MG63 (cell line): ENCODE results near the gene TGIF2. TPM values are rescaled to one million over a fixed set of nuclear protein-coding genes. Genes with fewer than 3 reads are reported as not detected.
"Not testable (repeated sequence)": the region's sequence is repeated elsewhere in the genome, so short reads cannot be mapped to it uniquely, and the experiment has no call there.

Experiments used
- DNase-seq: peaks from one replicate; pipeline ENCODE4 v3.0.0-alpha.2; 2020
- H3K27me3 ChIP-seq: fragments of 250-450 bp; sonication (Bioruptor Pico); 2 replicates; pipeline ENCODE4 v1.5.1; 2020; ENCODE audit warnings: mild to moderate bottlenecking, moderate library complexity
- H3K36me3 ChIP-seq: fragments of 250-450 bp; sonication (Bioruptor Pico); 2 replicates; pipeline ENCODE4 v1.5.1; 2020; ENCODE audit warnings: mild to moderate bottlenecking, moderate library complexity
- H3K4me3 ChIP-seq: fragments of 250-450 bp; sonication (Bioruptor Pico); 2 replicates; pipeline ENCODE4 v1.5.1; 2020; ENCODE audit warnings: mild to moderate bottlenecking, moderate library complexity
- H3K9me3 ChIP-seq: fragments of 250-450 bp; sonication (Bioruptor Pico); 2 replicates; pipeline ENCODE4 v1.5.1; 2020; ENCODE audit warnings: mild to moderate bottlenecking, moderate library complexity
- total RNA-seq: library from RNA; depleted of rRNA; stranded (reverse); fragments of >200 nt; shearing (Covaris generic); gene quantifications from 2 replicates; pipeline ENCODE4 v1.2.3, GENCODE V29; 2014; ENCODE audit warnings: low replicate concordance; rRNA removed

Gene TGIF2
- total RNA-seq, 1 experiment from 2014 or later: 16.3 TPM

DNA sequence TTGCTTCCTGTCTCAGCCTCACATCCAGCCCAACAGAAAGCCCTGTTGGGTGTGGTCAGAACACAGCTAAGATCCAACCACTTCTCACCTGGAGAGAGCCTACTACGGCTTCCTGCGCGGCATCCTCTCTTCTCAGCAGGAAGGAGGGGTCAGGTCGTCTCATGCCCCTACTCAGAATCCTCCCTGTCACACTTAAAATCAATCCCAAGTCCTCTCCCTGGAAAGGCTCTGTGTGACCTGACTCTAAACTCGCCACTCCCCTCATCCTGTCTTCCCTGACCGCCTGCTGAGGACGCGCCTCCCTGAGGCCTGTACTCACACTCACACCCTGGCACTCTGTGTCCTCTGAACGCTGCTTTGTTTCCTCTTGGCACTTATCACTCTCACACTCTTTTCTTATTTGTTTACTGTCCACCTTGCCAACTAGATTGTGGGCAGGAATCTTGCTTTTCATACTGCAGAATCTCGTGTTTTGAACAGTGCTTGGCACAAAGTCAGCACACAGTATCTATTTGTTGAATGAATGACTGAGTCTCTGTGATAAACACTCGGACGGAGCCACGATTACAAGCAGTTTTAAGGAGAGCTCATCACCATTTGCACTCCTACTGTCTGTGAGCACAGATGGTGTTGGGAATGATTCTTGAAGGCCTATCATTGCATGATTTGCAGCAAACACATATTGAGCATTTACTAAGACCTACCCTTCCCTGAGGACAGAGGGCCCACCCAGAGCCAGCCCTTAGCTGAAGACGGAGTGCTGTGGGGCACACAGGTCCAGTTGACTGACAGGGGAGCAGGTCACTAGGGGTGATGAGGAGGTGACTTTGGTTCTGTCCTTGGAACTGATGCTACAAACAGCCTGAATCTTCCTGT, 50.9 kb downstream of the TGIF2 start:
- H3K4me3 ChIP-seq: no peak overlapping the region
- no peaks in the 10 kb centered on the region for H3K9me3 ChIP-seq
- H3K36me3 ChIP-seq: no peaks in the 10 kb centered on the region
- DNase-seq: no peak
- H3K27me3 ChIP-seq: no peaks in the 10 kb centered on the region

DNA sequence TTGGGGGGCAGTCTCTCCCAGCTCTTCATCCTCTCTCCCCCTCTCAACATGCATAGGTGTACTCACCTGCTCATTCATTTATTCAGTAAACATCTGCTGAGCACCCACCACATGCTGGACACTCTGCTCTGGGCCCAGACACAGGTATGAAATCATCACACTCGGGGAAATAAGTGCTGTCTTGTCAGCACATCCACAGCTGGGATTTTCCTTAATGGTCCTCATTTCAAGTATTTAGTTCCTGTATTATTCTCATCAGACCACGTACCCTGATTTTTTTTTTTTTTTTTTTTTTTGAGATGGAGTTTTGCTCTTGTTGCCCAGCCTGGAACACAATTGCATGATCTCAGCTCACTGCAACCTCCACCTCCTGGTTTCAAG, 51.5 kb downstream of the TGIF2 start:
- no peak for DNase-seq
- Histone ChIP-seq H3K36me3 (no peaks in the 10 kb centered on the region), H3K4me3 (no peak overlapping the region), H3K9me3 (no peaks in the 10 kb centered on the region), H3K27me3 (no peaks in the 10 kb centered on the region)

DNA sequence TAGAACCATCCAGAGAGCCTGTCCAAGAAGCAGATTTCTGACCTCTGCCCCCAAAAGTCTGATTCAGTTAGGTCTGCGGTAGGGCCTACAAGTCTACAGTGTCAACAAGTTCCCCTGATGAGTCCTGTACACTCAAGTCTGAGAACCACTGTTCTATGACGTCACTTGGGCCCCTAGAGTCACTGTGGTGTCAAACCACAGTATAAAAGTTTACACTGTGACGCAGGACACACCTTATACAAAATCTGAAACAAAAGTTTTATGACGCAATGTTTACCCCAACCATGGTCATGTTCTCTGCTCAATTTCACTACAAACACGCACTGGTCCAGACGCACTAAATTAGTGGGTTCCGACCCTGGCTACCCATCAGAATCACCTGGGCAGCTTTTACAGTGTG, 54.7 kb downstream of the TGIF2 start:
- no peak overlapping the region for H3K4me3 ChIP-seq
- H3K27me3 ChIP-seq: no peaks in the 10 kb centered on the region
- no peak for DNase-seq
- no peaks in the 10 kb centered on the region for H3K36me3 ChIP-seq
- no peaks in the 10 kb centered on the region for H3K9me3 ChIP-seq

DNA sequence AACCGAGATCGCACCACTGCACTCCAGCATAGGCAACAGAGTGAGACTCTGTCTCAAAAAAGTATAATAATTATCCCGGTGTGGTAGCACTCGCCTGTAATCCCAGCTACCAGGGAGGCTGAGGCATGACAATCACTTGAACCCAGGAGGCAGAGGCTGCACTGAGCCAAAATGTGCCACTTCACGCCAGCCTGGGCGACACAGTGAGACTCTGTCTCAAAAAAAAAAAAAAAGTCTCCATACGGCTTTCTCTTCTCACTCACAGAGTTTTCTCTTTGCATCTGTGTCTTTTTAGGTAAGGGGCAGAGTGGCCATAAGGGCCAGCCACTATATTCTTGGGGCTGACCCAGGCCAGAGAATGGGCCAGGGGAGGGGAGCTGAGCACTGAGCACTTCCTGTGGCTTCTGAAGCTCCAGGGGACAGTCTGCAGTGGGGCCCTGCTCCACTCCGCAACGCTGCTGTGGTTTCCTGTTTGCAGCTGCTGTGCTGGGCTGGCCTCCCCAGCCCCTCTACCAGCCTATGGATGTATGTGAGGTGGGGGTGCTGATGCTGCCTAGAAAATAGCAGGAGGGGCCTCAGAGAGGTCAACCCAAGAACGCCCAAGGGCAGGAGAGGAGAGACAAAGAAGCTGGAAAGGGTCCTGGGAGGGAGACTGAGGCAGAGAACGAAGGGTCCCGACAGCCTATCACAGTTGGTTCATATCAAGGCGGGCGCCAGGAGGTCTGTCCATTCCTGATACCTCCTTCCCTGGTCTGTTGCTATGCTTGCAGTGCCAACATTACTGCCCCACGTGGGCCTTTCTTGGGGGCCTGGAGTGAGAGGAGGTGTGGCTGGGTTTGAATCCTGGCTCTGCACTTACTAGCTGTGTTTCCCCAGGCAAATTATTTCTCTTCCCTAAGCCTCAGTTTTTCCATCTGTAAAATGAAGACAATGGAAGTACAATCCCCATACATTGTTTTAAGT, 56.6 kb downstream of the TGIF2 start:
- H3K9me3 ChIP-seq: no peaks in the 10 kb centered on the region
- no peaks in the 10 kb centered on the region for H3K36me3 ChIP-seq
- no peak overlapping the region for H3K4me3 ChIP-seq
- DNase-seq: no peak
- H3K27me3 ChIP-seq: no peaks in the 10 kb centered on the region

DNA sequence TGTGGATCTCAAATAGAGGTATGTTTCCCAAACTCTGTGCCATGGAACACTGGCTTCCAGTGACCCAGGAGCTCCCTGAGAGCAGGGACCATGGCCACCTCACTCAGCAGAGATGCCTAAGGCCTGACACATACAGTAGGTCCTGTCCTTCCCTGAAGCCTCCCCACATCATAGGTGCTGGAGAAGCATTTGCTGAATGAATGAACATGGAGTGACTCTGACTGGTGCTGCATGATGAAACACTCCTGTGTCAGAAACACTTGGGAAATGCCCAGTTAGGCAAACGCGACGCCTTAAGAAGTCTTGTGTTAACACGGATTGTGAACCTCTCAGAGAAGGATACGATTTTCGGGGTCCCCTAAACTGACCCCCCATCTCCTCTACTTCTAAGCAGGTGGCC, 58.2 kb downstream of the TGIF2 start:
- no peak for DNase-seq

DNA sequence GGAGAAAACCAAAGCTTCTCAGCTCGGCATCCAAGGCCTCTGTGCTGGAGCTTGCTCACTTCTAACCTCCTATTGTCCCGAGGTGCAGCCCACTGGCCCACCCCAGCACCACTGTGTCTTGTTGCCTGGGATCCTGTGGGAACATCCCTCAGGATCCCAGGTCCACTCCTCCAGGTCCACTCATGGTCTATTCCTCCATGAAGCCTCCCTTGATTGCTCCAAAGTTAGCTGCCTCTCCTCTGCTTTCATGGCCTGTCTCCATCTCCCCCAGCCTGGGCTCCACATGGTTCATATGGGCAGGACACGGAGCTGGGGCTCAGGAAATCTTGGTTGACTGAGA, 58.7 kb downstream of the TGIF2 start:
- H3K27me3 ChIP-seq: no peaks in the 10 kb centered on the region
- no peak overlapping the region for H3K4me3 ChIP-seq
- H3K9me3 ChIP-seq: no peaks in the 10 kb centered on the region
- DNase-seq: no peak
- no peaks in the 10 kb centered on the region for H3K36me3 ChIP-seq

More for the DNA sequence above, 58.2 kb downstream of the TGIF2 start:
- Histone ChIP-seq H3K27me3 (no peaks in the 10 kb centered on the region), H3K9me3 (no peaks in the 10 kb centered on the region), H3K36me3 (no peaks in the 10 kb centered on the region), H3K4me3 (no peak overlapping the region)

DNA sequence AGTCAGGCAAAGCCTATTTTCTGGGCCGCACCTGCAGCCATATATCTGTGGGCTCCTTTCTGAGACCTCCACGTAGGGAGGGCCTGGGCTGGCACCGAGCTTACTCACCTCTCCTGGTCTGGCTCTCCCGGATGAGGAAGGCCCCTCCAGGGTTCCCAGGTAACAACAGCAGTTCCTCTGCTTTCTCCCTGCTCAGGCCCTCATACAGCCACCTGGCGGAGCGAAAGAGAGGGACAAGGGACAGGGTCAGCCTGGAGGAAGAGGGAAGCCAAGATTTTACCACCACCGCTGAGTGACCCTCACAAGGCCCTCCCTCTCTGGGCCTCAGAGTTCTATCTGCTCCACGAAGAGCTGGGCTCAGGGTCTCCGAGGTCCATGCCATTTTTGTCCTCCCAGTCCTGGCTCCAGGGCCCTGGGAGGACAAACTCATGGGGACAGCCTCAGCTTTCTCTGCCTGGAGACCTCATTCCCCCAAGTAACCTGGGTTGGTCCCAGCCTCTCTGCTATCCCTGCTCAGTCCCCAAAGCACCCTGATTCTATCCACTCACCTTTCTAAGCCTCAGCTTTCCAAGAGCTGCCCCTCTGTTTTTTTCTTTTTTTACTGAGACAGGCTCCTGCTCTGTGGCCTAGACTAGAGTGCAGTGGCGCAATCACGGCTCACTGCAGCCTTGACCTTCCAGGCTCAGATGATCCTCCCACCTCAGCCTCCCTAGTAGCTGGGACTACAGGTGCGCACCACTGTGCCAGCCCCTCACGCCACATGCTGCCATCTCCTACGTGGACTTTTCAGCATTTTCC, 59.3 kb downstream of the TGIF2 start:
- Histone ChIP-seq H3K27me3 (no peaks in the 10 kb centered on the region), H3K36me3 (no peaks in the 10 kb centered on the region), H3K9me3 (no peaks in the 10 kb centered on the region), H3K4me3 (no peak overlapping the region)
- DNase-seq: no peak

DNA sequence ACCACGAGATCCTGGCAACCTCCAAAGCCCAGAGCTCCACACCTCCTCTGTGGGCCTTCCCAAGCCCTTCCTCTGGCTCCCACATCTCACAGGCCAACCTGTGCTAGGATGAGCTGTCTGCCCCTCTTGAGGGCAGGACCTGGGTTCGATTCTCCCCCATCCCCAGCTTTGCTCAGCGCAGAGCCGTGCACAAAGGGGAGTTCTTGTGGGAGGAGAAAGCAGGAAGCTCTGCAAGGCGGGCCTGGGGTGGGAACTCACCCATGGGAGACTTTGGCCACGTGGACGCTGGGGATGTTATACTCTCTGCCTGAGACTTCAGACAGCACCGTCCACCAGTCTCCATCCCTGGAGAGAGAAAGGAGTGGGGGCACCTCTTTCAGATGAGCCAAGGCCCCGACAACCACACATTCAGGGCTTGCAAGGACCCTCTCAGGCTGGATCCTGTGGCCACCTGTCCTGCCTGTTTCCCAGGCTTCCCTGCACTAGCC, 59.9 kb downstream of the TGIF2 start:
- Histone ChIP-seq H3K4me3 (no peak overlapping the region), H3K9me3 (no peaks in the 10 kb centered on the region), H3K27me3 (no peaks in the 10 kb centered on the region), H3K36me3 (no peaks in the 10 kb centered on the region)
- no peak for DNase-seq

DNA sequence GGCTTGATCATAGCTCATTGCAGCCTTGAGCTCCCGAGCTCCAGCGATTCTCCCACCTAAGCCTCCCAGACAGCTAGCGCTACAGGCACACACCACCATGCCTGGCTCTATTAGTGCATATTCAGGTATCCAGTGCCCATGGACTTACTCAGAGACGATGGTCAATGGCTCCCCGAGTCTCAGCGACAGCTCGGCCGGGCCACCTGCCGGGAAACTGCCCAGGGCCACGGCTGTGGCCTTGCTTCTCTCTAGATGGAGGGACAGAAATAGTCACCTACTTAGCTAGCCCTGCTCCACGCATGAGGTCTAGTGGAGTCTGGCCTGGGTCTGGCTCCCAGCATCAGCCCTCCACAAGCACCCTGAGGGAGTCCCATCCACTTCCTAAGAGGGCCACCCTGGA, 60.9 kb downstream of the TGIF2 start:
- Histone ChIP-seq H3K27me3 (no peaks in the 10 kb centered on the region), H3K9me3 (no peaks in the 10 kb centered on the region), H3K4me3 (no peak overlapping the region), H3K36me3 (no peaks in the 10 kb centered on the region)
- DNase-seq: no peak

DNA sequence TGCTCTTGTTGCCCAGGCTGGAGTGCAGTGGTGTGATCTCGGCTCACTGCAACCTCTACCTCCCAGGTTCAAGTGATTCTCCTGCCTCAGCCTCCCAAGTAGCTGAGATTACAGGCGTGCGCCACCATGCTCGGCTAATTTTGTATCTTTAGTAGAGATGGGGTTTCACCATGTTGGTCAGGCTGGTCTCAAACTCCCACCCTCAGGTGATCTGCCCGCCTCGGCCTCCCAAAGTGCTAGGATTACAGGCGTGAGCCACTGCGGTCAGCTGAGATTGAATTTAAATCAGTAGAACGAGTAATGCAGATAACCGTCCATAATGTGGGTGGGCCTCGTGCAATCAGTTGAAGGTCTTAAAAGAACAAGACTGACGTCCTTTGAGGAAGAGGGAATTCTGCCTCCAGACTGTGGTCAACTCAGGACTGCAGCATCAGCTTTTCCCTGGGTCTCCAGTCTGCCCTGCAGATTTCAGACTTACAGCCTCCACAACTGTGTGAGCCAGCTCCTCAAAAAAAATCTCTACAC, 65.5 kb downstream of the TGIF2 start:
- H3K27me3 ChIP-seq, H3K4me3 ChIP-seq, DNase-seq, H3K9me3 ChIP-seq, H3K36me3 ChIP-seq: not testable (repeated sequence)

DNA sequence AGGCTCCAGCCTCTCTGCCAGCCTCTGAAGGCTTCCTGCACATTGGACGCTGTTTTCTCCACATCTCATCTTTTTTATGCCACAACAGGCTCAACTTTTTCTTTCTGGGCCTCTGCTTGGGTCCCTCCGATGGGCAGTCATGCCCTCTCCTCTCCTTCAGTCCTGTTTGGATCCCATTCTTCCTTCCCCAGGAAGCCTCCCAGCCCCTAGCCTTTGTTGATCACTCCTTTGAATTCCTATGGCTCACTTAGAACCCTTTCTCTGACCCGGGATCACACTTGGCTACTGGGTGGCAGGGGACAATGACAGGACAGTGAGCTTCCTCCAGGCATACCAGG, 68.1 kb downstream of the TGIF2 start:
- Histone ChIP-seq H3K4me3 (no peak overlapping the region), H3K27me3 (no peaks in the 10 kb centered on the region), H3K36me3 (no peaks in the 10 kb centered on the region), H3K9me3 (no peaks in the 10 kb centered on the region)
- no peak for DNase-seq

DNA sequence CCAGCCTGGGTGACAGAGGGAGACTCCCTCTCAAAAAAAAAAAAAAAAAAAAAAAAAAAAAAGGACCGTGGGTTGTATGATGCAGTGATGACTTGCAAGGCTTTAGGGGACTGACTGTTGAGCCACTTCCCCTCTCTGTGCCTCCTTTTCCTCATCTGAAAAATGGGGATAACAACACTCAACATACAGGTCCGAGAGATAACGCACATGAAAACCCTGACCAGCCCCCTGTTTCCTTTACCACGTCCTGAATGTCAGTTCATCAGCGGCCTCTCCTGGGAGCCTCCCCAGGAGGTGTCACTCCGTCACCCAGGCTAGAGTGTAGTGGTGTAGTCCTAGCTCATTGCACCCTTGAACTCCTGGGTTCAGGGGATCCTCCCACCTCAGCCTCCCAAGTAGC, 68.7 kb downstream of the TGIF2 start:
- no peak overlapping the region for H3K4me3 ChIP-seq
- H3K9me3 ChIP-seq: no peaks in the 10 kb centered on the region
- no peaks in the 10 kb centered on the region for H3K27me3 ChIP-seq
- H3K36me3 ChIP-seq: no peaks in the 10 kb centered on the region
- DNase-seq: no peak

Other genes starting within 250 kb of the TGIF2 start
- gene MYL9, start 32.1 kb upstream of the TGIF2 start, total RNA-seq: 1.3 TPM in 1 of 2 replicates, not detected in the other
- gene RAB5IF, start 32.2 kb downstream of the TGIF2 start, total RNA-seq: 259 and 278 TPM in 2 replicates
- not detected in 2 replicates for gene SLA2, start 72.6 kb downstream of the TGIF2 start, total RNA-seq
- 56.3 and 59.5 TPM in 2 replicates for gene NDRG3, start 172.5 kb downstream of the TGIF2 start, total RNA-seq
- gene DSN1, start 200.2 kb downstream of the TGIF2 start, total RNA-seq: 36.0 and 52.2 TPM in 2 replicates